HG03095 (cell line): ENCODE results near the gene NCAPD3.
"Not testable (repeated sequence)": the region's sequence is repeated elsewhere in the genome, so short reads cannot be mapped to it uniquely, and the experiment has no call there.

Experiments
- ATAC-seq: cut with Tn5 transposase; IDR thresholded peaks from one replicate; pipeline ENCODE4 v1.9.1; 2021; ENCODE audit warnings: moderate library complexity; ENCODE audit not compliant: unreplicated experiment

Gene NCAPD3

DNA sequence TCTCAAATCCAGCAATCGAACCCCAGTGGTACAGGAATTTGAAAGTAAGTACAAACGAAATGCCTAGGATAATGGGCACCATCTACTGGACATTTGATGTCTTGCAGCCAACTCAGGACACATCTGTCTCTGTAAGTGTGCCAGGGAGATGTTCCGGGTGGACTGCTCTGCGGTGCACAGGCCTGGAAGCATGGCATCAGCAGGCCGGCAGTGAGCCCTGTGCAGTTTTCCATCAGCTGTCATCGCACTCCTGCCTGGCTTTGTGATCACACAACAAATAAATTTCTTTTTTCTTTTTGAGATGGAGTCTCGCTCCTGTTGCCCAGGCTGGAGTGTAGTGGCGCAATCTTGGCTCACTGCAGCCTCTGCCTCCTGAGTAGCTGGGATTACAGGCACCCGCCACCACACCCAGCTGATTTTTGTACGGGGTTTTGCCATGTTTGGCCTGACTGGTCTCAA lies 83.9 kb downstream of the NCAPD3 start:
- ATAC-seq: no peak

DNA sequence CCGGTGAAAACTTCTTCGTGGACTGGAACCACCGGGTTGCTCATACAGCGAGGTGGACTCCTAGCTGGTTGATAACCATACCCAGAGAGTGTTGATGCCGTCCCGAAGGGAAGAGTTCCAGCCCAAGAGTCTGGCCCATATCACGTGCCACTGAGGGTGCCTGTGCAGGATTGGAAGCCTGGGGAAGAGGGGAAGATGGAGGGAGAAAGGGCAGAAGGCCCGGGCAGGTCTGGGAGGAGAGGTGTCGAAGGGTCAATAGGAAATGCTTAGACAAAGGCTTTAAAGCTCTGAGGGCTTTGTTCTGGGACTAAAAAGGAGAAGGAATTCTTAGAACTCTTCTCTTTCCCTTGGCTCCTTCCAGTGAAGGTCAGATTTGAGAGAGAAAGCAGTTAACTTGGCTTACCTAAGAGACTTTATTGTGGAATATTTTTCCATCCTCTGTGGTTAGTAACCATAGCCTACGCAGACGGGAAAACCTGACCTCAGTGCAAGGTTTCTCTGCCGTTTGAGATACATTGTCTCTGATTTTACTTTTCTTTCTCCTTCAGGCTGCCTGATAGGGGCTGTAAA lies 84.4 kb downstream of the NCAPD3 start:
- ATAC-seq: no peak

DNA sequence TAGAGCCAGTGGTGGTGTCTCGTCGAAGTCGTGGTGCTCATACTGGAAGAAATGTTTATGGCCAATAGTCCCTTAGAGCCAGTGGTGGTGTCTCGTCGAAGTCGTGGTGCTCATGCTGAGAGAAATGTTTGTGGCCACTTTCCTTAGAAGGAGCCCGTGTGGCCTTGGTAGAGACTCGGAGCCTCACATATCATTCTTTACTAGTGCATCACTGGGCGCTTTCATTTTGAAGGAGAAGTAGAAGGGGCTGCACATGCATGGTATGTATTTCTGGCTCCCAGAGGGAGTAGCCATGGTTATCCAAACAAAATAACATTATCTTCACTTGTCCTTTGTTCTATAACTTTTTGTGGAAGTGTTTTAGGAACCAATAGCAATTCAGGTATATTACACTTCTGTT lies 85.4 kb downstream of the NCAPD3 start:
- no peak for ATAC-seq

DNA sequence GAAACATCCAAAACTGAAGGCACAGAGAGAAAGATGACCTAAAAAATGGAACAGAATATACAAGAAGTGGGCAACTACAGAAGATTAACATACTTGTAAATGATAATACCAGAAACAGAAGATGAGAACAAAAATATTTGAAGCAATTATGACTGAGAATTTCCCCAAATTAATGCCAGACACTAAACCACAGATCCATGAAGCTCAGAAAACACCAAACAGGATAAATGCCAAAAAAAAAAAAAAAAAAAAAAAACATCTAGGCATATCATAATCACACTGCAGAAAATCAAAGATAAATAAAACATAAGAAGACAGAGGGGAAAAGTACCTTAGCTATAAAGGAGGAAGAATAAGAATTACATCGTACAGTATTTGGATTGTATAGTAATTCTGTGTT lies 89.6 kb downstream of the NCAPD3 start:
- ATAC-seq: no peak

GRCh38 chr11:134132808-134133207 lies 91.0 kb downstream of the NCAPD3 start:
- no peak for ATAC-seq

DNA sequence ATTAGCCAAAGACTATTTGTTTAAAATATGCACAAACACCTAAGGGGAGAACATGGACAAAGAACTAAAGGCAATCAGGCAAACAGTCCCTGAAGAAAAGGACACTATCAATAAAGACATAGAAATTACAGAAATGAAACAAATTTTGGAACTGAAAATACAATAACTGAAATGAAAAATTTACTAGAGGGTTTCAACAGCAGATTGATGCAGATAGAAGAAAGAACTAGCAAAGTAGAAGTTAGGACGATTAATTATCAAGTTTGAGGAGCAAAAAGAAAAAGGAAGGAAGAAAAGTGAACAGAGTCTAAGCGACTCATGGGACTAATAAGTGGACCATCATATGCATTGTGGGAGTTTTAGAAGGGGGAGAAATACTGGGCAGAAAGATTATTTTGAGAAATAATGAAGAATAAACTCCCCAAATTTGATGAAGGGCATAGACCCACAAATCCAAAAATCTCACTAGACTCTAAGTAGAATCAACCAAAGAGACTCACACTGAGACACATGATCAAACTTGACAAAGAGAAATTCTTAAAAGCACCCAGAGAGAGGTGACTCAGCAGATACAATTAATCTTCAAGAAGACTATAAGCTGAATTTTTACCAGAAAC lies 92.0 kb downstream of the NCAPD3 start:
- no peak for ATAC-seq

GRCh38 chr11:134126217-134126822 lies 97.4 kb downstream of the NCAPD3 start:
- ATAC-seq: no peak

DNA sequence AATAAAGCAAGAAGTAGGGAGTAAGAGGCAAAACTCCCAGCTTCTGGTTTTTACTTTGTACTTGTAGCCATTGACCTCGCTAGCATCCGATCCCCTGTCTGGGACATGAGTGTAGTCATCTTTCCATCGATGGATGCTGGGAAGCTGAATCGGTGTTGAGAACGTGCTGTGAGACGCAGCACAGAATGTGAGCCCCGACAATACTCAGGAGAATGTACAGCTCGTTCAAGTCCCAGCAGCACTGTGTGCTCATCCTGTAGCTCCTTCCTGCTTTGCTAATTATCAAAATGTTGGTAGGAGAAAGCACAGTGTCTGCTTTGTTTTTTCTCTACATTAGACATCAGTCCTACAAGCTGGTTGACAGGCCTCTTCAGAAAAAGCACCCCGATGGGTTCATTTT lies 98.3 kb downstream of the NCAPD3 start:
- no peak for ATAC-seq

GRCh38 chr11:134124660-134125451 lies 98.9 kb downstream of the NCAPD3 start:
- no peak for ATAC-seq

- ATAC-seq: no peak
Observed at GRCh38 chr11:134120921-134121526, 102.7 kb downstream of the NCAPD3 start.

DNA sequence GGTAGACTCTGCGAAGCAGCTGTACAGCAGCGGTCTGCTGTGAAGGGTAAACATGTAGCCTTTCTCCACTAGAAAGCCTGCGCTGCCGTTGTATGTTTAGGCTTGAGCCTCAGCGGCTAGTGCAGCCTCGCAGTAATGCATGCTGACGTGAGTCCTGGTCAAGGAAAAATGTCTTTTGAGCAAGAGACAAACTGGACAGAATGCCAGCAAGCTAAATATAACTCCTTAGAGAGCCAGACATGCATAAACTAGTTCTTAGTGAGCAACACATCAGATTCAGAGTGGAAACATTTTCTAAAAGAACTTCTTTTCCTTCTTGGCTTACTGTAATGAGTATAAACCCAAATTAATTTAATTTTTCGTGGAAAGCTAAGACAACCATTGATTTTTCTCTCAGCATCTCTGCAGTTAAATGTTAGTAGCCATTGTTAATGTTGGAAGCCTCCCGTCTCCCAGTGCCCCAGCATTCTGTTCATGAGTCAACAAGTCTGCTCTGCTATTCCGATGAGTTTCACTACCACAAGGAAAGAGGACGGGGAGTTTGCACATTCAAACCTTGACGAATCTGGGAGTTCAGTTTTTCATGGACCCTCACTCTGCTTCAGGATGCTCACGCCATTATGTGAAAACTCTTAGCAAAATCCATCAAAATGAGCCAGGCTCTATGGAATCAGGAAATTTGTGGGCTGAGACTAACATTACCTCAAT lies 103.5 kb downstream of the NCAPD3 start:
- no peak for ATAC-seq

DNA sequence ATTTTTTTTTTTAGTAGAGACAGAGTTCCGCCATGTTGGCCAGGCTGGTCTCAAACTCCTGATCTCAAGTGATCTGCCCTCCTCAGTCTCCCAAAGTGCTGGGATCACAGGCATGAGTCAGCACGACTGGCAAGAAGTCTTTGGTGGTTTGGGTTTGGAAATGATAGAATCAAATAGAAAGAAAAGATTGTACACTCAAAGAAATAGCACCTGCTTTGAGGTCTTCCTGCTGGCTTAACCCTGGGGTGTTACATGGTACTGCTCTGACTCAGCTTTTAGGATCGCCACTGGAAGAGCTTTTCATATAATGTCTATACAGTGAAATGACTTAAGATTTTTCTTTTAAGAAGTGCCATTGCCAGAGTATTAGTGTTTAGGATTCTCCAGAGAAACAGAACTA lies 104.7 kb downstream of the NCAPD3 start:
- ATAC-seq: no peak

DNA sequence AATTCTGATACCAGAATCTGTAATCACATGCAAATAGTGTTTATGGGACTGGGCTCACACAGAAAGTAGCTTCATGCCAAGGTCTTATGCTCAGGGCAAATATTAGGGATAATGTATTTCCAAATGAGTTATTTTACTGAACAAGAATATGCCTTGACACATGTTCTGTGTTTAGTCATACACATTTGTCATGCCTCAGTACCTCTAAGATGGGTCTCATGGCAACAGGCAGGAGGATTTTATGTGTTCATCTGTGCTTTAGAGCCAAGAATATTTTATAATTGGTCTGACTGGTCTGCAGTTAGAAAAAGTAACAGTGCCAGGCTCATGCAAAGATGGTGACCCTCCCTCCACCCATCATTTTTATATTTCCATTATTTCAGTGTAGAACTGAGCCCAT lies 105.8 kb downstream of the NCAPD3 start:
- ATAC-seq: no peak

DNA sequence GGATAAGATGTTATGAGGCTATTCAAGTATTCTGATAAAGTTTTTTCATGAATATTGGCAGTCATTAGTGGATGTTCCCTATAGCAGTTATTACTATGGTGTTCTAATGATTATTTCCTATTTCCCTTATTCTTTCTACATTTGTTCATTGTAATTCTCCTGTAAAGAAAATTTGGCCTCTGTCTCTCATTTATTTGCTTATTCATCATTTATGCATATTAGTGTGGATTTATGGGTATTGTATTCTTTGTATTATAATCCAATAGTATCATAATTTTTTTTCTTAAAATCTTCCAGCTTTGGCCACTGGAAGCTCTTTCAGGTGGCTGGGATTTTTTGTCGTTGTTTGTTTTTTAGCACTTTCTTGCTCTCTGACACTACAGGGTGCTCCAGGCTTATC lies 107.6 kb downstream of the NCAPD3 start:
- ATAC-seq: no peak

GRCh38 chr11:134113787-134114186 lies 110.0 kb downstream of the NCAPD3 start:
- ATAC-seq: not testable (repeated sequence)

- no peak for ATAC-seq
Observed at GRCh38 chr11:134110252-134110815, 113.4 kb downstream of the NCAPD3 start.
